B cell (primary cell): ENCODE measurements around the gene AFF3.

Source experiments
- EZH2 ChIP-seq: IDR thresholded peaks from 2 replicates; pipeline ENCODE4 v1.6.1; 2012; ENCODE audit warnings: borderline replicate concordance, low read depth, mild to moderate bottlenecking, moderate library complexity, low read length; ENCODE audit not compliant: insufficient read depth, poor library complexity, severe bottlenecking
- TF ChIP-seq, protein P1 (sequence below): fragments of 200-600 bp; IDR thresholded peaks from one replicate; pipeline ENCODE4 v1.8.0; 2022; ENCODE audit warnings: antibody characterized with exemption, mild to moderate bottlenecking

- TF ChIP-seq, protein P1, sequence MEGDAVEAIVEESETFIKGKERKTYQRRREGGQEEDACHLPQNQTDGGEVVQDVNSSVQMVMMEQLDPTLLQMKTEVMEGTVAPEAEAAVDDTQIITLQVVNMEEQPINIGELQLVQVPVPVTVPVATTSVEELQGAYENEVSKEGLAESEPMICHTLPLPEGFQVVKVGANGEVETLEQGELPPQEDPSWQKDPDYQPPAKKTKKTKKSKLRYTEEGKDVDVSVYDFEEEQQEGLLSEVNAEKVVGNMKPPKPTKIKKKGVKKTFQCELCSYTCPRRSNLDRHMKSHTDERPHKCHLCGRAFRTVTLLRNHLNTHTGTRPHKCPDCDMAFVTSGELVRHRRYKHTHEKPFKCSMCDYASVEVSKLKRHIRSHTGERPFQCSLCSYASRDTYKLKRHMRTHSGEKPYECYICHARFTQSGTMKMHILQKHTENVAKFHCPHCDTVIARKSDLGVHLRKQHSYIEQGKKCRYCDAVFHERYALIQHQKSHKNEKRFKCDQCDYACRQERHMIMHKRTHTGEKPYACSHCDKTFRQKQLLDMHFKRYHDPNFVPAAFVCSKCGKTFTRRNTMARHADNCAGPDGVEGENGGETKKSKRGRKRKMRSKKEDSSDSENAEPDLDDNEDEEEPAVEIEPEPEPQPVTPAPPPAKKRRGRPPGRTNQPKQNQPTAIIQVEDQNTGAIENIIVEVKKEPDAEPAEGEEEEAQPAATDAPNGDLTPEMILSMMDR: no peak
- TF ChIP-seq EZH2: no peak
These were observed 34.3 kb downstream of the AFF3 start for GRCh38 chr2:100107906-100108647.
